Erythroblast (primary cell): ENCODE results near the gene TMEM106C.

Source experiments
- DNase-seq, 2 experiments: peaks; one replicate each; lab custom pipeline; 2025; lab: John Stamatoyannopoulos, UW
- GATA1 ChIP-seq: IDR thresholded peaks from 2 replicates; pipeline ENCODE4 v1.6.1; 2011; ENCODE audit warnings: low read depth, mild to moderate bottlenecking, control low read depth, low read length, moderate library complexity
- POLR2A ChIP-seq: IDR thresholded peaks from 2 replicates; pipeline ENCODE4 v1.6.1; 2011; ENCODE audit warnings: mild to moderate bottlenecking, low read length

TMEM106C gene

DNA sequence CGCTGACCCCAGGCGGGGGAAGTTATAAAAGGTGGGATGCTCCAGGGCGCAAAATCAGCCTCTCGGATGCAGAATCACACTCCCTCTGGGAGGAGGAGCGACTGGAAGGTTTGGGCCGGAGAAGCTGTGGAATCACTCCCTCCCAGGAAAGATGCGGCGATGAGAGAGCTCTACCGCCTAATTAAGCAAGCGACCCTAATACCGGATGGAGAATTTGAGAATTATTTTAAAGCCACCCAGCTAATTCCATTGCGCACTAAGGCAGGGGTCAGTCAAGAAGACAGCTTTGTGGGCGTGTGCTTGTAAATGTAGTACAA, 39.0 kb downstream of the TMEM106C start:
- TF ChIP-seq POLR2A, result no peak
- TF ChIP-seq GATA1, result no peak
- DNase-seq, result no peak

DNA sequence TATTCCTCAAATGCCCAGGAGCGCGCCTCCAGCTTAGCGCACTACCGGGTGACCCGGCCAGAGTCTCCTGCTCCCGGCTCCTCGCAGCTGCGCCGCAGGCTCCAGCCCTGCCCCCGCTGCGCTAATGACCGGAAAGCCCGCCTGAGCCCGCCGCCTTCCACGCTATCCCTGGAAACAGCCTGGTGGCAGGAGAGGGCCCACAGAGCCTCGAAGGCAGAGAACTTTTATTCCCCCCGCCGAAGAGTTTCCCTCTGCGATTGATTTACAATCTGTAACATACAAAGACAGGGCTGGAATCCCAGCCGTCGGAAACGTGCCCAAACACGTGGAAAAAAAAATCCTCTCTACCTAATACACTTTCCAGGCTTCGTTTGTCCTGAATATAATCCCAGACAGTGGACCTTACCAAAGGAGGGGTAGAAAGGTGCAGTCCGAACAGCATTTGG, 39.4 kb downstream of the TMEM106C start:
- TF ChIP-seq POLR2A (no peak), GATA1 (no peak)
- no peak for DNase-seq

DNA sequence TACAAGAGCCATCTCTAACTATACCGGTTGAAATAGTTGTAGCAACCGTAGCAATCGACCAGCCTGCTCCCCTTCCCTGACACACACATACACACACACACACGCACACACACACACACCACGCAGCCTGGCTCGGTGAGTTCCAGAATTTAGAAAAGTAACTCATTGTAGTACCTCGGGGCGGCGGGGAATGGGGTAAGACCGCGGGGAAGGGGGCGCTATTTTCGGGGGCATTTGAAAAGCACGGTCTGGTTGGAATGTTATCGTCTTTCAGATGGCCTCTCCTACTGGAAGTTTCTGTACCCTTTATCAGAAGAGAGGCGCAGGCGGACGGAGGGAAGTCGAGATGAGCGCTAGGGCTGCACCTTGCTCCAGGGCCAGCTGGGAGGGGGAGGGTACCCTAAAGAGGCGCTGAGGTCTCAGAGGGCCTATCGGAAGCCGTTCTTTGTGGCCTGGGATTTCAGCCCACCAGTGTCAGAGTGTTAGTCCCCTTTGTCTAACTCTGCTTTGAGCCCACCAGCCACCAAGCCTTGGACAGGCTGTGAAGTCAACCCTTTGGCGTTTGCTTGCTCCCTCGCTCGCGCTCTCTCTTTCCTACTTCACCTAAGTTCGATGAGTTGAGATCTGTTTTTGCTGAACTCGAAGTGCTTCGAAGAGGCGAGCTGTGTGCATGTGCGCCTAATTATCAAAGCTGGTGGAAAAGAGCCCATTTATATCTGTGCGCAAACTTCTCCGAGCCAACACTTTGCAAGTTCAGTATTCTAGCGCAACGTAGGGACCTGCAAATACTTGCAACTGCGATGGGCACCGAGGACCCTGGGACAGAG, 40.0 kb downstream of the TMEM106C start:
- TF ChIP-seq POLR2A, result no peak
- no peak for TF ChIP-seq GATA1

DNA sequence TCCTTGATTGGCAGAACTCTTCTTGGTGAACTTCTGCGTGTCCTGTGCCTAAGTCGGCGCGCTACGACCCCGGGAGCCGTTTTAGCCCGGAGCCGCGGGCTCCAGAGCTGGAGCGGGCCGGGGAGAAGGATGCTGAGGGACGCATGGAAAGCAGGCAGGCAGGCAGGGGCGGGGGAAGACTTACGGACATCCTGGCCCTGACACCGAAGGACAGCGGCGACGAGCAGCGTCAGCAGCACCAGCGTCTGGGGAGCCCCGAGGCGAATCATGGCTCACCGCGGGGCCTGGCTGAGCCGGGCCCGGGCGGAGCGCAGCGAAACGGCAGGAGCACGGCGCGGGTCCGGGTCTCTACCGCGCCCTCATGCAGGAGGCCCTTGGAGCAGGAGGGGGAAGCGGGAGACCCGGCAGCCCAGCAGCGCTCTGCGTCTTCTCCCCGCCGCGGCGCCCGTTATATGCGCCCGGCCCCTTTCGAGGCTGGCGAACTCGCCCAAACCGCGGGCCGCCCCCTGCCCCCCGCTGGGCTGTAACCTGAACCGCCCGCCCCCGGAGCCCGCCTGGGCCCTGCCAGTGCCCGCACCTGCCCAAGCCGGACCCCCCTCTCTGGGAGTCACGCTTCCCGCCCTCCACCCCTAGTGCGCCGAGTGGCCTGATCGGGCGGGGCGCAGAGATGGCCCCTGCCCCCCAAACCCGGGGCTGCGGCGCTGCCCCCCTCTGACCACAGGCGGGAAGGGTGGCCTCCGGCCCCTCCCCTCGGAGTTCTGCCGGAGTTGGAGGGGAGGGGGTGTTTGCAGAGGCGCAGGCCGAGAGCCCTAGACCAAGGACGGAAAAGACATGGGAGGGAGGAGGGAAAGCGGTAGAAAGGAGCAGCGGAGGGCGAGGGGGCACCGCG, 40.9 kb downstream of the TMEM106C start, which contains the start of gene COL2A1:
Gene COL2A1, minus strand, starts transcription at position 424 of the 889 bp plus-strand sequence. Its CDS starts 155 bp downstream, at position 269.
- TF ChIP-seq GATA1 (no peak), POLR2A (no peak)
- no peak for DNase-seq

More for the DNA sequence above, 40.0 kb downstream of the TMEM106C start:
- no peak for DNase-seq

DNA sequence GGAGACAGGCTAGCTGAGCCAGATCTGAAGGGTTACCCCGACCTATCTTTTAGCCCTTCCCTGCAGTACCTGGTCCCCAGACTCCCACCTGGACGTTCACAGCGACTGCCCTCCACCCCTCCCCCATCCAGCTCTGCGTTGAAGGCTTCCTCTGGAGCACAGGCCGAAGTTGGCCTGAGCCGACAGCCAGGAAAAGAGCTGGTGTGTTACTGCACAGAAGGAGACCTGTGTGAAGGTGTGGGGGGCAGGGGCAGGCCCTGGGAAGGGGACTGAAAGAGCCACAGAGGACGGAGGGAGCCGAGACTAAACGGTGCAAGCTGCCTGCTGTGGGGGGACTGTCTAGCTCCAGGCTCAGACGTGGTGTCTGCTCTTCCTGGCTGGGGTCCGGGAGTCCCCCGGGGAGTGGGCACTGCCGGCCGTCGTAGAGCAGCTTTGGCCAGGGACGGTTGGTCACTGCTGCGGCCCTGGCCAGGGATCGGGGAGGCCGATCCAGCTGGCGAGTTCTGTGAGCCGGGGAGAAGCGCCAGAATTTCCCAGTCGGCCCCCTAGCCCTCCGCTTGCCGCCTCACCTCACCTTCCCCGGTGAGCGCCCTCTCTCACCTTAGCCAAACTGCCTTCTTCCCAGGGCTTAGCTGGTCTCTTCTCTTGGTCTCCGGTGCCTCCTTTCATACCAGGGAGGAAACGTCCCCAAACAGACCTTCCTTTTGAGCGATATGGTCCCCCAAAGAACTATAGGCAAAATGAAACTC, 41.8 kb downstream of the TMEM106C start:
- no peak for DNase-seq
- no peak for TF ChIP-seq GATA1
- no peak for TF ChIP-seq POLR2A

DNA sequence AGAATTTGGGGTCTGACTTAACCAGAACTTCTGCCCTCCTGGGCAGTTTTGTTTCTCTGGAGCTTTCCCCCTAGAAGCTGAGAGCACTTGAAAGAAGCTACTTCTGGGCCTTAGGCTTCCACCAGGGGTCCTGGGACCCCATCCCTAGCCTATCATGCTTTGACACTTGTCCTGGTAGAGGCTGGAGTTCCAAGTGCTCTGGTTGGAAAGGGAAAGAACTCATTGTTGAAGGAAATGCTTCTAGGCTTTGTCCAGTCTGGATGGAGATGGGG, 42.3 kb downstream of the TMEM106C start:
- TF ChIP-seq GATA1 (no peak), POLR2A (no peak)
- no peak for DNase-seq

DNA sequence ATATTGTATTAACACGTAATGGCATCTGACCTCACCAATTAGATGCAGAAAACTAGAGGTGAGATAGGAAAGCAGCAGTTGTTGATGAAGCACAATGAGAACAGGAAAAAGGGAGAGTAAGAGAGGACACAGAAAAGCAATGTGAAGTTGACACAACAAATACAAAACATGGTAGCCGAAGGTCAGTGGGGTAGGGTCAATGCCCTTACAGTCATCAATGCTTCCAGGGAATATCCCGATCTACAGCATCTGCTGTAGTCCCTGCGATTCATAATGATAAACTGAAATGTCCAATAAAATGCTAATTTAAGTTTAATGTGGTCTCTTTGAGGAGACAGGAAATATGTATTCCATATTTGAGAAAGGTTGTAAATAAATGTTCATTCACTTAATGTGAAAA, 43.8 kb downstream of the TMEM106C start:
- TF ChIP-seq POLR2A (no peak), GATA1 (no peak)
- no peak for DNase-seq

DNA sequence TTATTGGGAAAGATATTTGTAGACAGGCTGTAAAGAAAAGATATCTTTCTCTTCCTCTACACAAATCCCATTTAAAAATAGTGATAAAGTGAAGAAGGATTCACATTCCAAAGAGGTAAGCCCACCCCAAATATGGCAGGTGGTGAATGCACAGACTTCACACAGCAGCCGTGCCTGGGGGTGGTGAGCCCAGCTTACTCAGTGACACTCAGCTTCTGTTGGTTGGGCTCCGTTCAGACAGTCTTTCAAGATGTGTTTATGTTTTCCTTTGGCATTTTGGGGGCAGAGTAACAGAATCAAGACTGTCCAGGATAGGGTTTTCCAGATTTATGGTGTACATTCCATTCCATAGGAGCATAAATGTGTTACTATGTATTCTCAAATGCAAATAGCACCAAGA, 45.0 kb downstream of the TMEM106C start:
- TF ChIP-seq POLR2A (no peak), GATA1 (no peak)
- no peak for DNase-seq

DNA sequence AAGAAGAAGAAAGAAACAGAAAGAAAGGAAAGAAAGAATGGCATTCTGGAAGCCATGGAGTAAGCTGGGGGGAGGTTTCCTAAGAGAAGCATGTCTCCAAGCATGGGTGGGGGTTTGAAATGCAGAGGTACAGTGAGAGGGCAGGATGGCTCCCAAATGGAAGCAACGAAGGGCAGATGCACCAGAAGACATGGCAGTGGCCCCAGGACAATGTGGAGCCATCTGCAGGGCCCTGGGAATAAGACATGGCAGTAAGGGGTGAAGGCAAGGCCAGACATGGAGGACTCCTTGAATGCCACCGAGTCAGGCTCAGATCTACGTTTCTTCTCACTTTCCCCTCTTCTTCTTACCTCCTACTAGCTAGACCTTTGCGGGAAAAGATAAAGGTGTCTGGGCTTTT, 45.6 kb downstream of the TMEM106C start:
- TF ChIP-seq GATA1 (no peak), POLR2A (no peak)
- no peak for DNase-seq

DNA sequence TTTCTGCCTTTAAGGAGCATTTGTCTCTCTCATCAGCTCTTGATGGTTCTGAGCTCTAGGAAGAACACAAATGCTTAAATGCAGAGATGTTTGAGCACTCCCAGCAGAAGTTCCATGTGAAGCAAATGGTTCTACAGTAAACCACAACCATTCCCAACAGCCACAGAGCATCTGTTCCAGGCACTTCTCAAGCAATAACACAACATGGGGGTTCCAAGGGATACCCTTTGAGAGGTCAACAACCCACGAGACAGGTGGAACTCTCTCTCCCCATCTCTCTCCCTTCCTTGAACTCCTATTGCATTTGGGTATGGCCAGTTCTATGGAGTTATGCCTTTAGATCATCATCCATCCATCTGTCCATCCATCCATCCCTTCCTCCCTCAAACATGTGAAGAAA, 46.1 kb downstream of the TMEM106C start:
- DNase-seq, result no peak

DNA sequence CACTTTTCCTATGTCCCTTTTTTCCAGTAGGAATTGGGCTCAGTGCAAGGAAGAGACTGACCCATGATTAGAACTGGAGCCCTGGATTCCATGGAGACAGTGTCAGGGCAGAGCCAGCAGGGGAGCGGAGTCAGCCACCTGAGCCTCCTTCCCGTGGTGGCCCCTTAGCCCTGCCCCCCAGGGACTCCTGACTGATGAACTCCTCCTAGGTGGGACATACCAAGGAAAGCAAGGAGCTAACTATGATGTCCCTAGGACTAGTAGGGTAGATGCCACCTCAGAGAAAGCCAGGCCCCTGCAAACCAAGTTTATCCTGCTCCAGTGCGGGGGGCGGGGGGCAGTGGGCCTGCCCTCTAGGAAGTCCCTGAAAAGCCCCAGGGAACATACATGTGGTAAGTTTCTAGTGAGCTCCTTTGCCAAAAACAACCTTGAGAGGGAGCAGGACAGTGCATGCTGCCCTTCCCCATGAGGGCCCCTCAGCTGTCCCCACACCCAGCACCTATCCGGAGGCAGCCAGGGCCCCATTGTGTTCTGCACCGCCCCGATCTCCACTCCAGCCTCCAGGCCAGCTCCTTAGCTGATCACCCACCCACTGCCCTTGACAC, 47.1 kb downstream of the TMEM106C start:
- no peak for TF ChIP-seq GATA1
- no peak for TF ChIP-seq POLR2A
- DNase-seq, result no peak

More for the DNA sequence above, 46.1 kb downstream of the TMEM106C start:
- no peak for TF ChIP-seq GATA1
- TF ChIP-seq POLR2A, result no peak

DNA sequence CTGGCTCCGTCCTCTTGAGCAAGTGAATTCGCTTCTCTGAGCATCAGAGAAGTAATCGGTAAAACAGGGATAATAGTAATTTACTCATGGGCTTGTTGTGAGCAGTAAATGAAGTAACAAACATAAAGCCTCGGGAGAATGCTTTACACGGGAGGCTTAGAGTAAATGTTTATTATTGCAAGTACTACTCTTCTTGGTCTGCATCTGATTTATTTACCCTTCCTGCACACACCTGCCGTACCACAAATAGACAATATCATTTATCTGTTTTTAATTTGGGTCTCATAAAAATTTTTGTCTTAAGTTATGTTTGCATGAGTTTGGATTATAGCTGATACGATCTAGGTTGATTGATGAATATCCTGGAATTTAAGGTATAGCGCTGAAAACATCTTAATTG, 48.7 kb downstream of the TMEM106C start:
- no peak for DNase-seq
- no peak for TF ChIP-seq POLR2A
- TF ChIP-seq GATA1, result no peak

DNA sequence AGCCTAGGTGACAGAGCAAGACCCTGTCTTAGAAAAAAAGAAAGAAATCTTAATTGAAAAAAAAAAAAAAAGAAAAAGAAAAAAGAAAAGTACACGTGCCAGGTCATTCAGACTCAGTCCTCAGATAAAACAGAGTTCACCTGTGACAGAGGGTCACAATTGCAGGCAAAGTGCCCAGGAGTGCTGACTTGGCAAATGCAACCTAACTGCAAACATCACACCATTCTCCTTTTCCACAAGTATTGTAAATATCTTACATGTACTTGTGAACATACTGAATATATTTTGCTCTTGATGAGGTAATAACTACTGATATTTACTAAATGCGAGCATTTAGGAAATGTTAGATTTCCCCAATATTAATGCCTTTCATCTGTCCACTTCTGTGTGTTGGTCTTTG, 49.9 kb downstream of the TMEM106C start:
- DNase-seq, result no peak
- no peak for TF ChIP-seq GATA1
- no peak for TF ChIP-seq POLR2A
